ENCODE data around the gene CNKSR3. TPM values are rescaled to one million over a fixed set of nuclear protein-coding genes. Genes with fewer than 3 reads are reported as not detected.

Gene CNKSR3
- total RNA-seq, 1 experiment from 2014 or later: 3.9 TPM

GRCh38 chr6:154469306-154469935 lies 41.1 kb downstream of the CNKSR3 start:
- Mint-ChIP-seq H3K36me3 (ENCODE audit: insufficient read depth, unreplicated experiment) (peaks cover 7% of the 10 kb centered on the region), H3K27ac (ENCODE audit: low read depth, unreplicated experiment) (no peak overlapping the region), H3K4me3 (ENCODE audit: unreplicated experiment) (no peak overlapping the region), H3K27me3 (ENCODE audit: insufficient read depth, unreplicated experiment) (no peaks in the 10 kb centered on the region), H3K4me1 (ENCODE audit: insufficient read depth, unreplicated experiment) (peaks cover 9% of the 10 kb centered on the region), H3K9me3 (ENCODE audit: unreplicated experiment) (no peaks in the 10 kb centered on the region)
- intact Hi-C loops (cut with micrococcal nuclease): loop anchor here (5.0 kb wide), 1 partner anchor 263 kb away; the partner anchor contains the start of gene SCAF8
- no peak for TF ChIP-seq CTCF (IDR thresholded peaks at IDR 0.05; ENCODE audit: unreplicated experiment)
- ChIA-PET POLR2A (no interaction called here), CTCF (no interaction called here)
- BruUV-seq (replicated peaks): no TSS peak
- DNase-seq (ENCODE audit: unreplicated experiment): no peak

- CTCF ChIA-PET: no interaction called here
- intact Hi-C loops (cut with micrococcal nuclease): loop anchor here (5.0 kb wide), 1 partner anchor 264 kb away; the partner anchor contains the start of gene SCAF8
- no peak for TF ChIP-seq CTCF (IDR thresholded peaks at IDR 0.05; ENCODE audit: unreplicated experiment)
- no peak overlapping the region for H3K4me3 Mint-ChIP-seq (ENCODE audit: unreplicated experiment)
- H3K27ac Mint-ChIP-seq (ENCODE audit: low read depth, unreplicated experiment): no peak overlapping the region
- no peak for DNase-seq (ENCODE audit: unreplicated experiment)
- no peaks in the 10 kb centered on the region for H3K27me3 Mint-ChIP-seq (ENCODE audit: insufficient read depth, unreplicated experiment)
- H3K4me1 Mint-ChIP-seq (ENCODE audit: insufficient read depth, unreplicated experiment): peaks cover 5% of the 10 kb centered on the region
- no peaks in the 10 kb centered on the region for H3K9me3 Mint-ChIP-seq (ENCODE audit: unreplicated experiment)
- BruUV-seq (replicated peaks): no TSS peak
- POLR2A ChIA-PET: no interaction called here
- peaks cover 7% of the 10 kb centered on the region for H3K36me3 Mint-ChIP-seq (ENCODE audit: insufficient read depth, unreplicated experiment)
Measured at GRCh38 chr6:154468760-154469159, 41.7 kb downstream of the CNKSR3 start.

- BruUV-seq (replicated peaks): no TSS peak
- POLR2A ChIA-PET: interaction anchor here (0.6 to 1.8 kb wide), 2 partner anchors 43 to 182 kb away, joined by 3 to 7 read pairs; partner anchors contain the start of gene CNKSR3
- peaks cover 7% of the 10 kb centered on the region for H3K36me3 Mint-ChIP-seq (ENCODE audit: insufficient read depth, unreplicated experiment)
- H3K9me3 Mint-ChIP-seq (ENCODE audit: unreplicated experiment): no peaks in the 10 kb centered on the region
- H3K4me1 Mint-ChIP-seq (ENCODE audit: insufficient read depth, unreplicated experiment): peaks cover 12% of the 10 kb centered on the region
- no peak for DNase-seq (ENCODE audit: unreplicated experiment)
- intact Hi-C loops (cut with micrococcal nuclease): loop anchor here (5.0 kb wide), 1 partner anchor 265 kb away; the partner anchor contains the start of gene SCAF8
- H3K27ac Mint-ChIP-seq (ENCODE audit: low read depth, unreplicated experiment): no peak overlapping the region
- H3K27me3 Mint-ChIP-seq (ENCODE audit: insufficient read depth, unreplicated experiment): no peaks in the 10 kb centered on the region
- H3K4me3 Mint-ChIP-seq (ENCODE audit: unreplicated experiment): no peak overlapping the region
- TF ChIP-seq CTCF (IDR thresholded peaks at IDR 0.05; ENCODE audit: unreplicated experiment): no peak
- CTCF ChIA-PET: interaction anchor here (0.7 to 1.3 kb wide), 3 partner anchors 8 to 1389 kb away, joined by 3 to 4 read pairs (median 3); no protein-coding TSS in a partner anchor
Measured at GRCh38 chr6:154466971-154467679, 43.4 kb downstream of the CNKSR3 start.

GRCh38 chr6:154466139-154466538 lies 44.3 kb downstream of the CNKSR3 start:
- H3K4me1 Mint-ChIP-seq (ENCODE audit: insufficient read depth, unreplicated experiment): peaks cover 12% of the 10 kb centered on the region
- H3K27me3 Mint-ChIP-seq (ENCODE audit: insufficient read depth, unreplicated experiment): no peaks in the 10 kb centered on the region
- intact Hi-C loops (cut with micrococcal nuclease): loop anchor here (5.0 kb wide), 1 partner anchor 266 kb away; the partner anchor contains the start of gene SCAF8
- no peaks in the 10 kb centered on the region for H3K9me3 Mint-ChIP-seq (ENCODE audit: unreplicated experiment)
- H3K27ac Mint-ChIP-seq (ENCODE audit: low read depth, unreplicated experiment): peak overlapping the region; percentile 43
- peak; percentile 75 for DNase-seq (ENCODE audit: unreplicated experiment)
- TF ChIP-seq CTCF (IDR thresholded peaks at IDR 0.05; ENCODE audit: unreplicated experiment): no peak
- no peak overlapping the region for H3K4me3 Mint-ChIP-seq (ENCODE audit: unreplicated experiment)
- CTCF ChIA-PET: interaction anchor here (1.3 kb wide), 1 partner anchor 9 kb away, joined by 4 read pairs; no protein-coding TSS in a partner anchor
- POLR2A ChIA-PET: interaction anchor here (0.5 to 1.8 kb wide), 2 partner anchors 44 to 313 kb away, joined by 3 to 7 read pairs; partner anchors contain the start of gene CNKSR3
- peaks cover 7% of the 10 kb centered on the region for H3K36me3 Mint-ChIP-seq (ENCODE audit: insufficient read depth, unreplicated experiment)
- BruUV-seq (replicated peaks): no TSS peak

All from MCF 10A (cell line).